C4-2B (cell line): ENCODE data around the gene LARP6.
A peak's percentile ranks its signal among the peaks of the same experiment; 100 is the strongest.

ENCODE experiments used
- CTCF ChIP-seq: fragments of 450-650 bp; conservative IDR thresholded peaks from 2 replicates; pipeline ENCODE4 v1.5.1; 2017; ENCODE audit warnings: mild to moderate bottlenecking
- ZFX ChIP-seq: fragments of 450-650 bp; IDR thresholded peaks from 2 replicates; pipeline ENCODE4 v1.6.1; 2017

- no peak for TF ChIP-seq CTCF
- TF ChIP-seq ZFX: peak; percentile 80; the same call in 1 of the 2 replicates
These were observed at the start of gene LARP6 for GRCh38 chr15:70853973-70854665.
